Neutrophil (primary cell): ENCODE measurements around the gene CD81.

ENCODE experiments used
- H3K27ac ChIP-seq: fragments of 200-600 bp; sonication (generic); 2 replicates; pipeline ENCODE4 v1.5.1; 2016; ENCODE audit warnings: mild to moderate bottlenecking, moderate library complexity
- H3K27me3 ChIP-seq: fragments of 200-600 bp; sonication (generic); 2 replicates; pipeline ENCODE4 v1.6.0; 2016; ENCODE audit warnings: mild to moderate bottlenecking
- H3K36me3 ChIP-seq: fragments of 200-600 bp; sonication (generic); 2 replicates; pipeline ENCODE4 v1.5.1; 2017
- H3K4me1 ChIP-seq, 2 experiments: fragments of 200-600 bp in 1 of 2; sonication (generic) in 1 of 2; 1 replicate in 1 of 2; 2 replicates in 1 of 2; pipeline versions ENCODE4 v1.5.1 to v1.6.1; 2013 to 2016; ENCODE audit warnings: low read depth in 1 of 2, low read length in 1 of 2, mild to moderate bottlenecking in 1 of 2, moderate library complexity in 1 of 2; ENCODE audit not compliant: control insufficient read depth in 1 of 2, insufficient read depth in 1 of 2
- H3K4me3 ChIP-seq, 2 experiments: fragments of 200-600 bp in 1 of 2; sonication (generic) in 1 of 2; 1 replicate in 1 of 2; 2 replicates in 1 of 2; pipeline ENCODE4 v1.5.1; 2013 to 2016; ENCODE audit warnings: low read depth in 1 of 2, low read length in 1 of 2, mild to moderate bottlenecking in 1 of 2, moderate library complexity in 1 of 2
- H3K9me3 ChIP-seq: fragments of 200-600 bp; sonication (generic); 2 replicates; pipeline ENCODE4 v1.5.1; 2016
- CTCF ChIP-seq: fragments of 200-600 bp; sonication (generic); IDR thresholded peaks from 2 replicates; pipeline ENCODE4 v1.5.1; 2016; ENCODE audit warnings: antibody characterized with exemption

The CD81 gene

GRCh38 chr11:2367266-2368160 is 9.6 kb upstream of the CD81 start:
- Histone ChIP-seq H3K9me3 (no peaks in the 10 kb centered on the region), H3K4me1 (no peaks in the 10 kb centered on the region), H3K4me3 (no peak overlapping the region), H3K27ac (no peak overlapping the region), H3K36me3 (no peaks in the 10 kb centered on the region), H3K27me3 (peaks cover 24% of the 10 kb centered on the region)
- TF ChIP-seq CTCF: no peak

- Histone ChIP-seq H3K9me3 (no peaks in the 10 kb centered on the region), H3K27ac (no peak overlapping the region), H3K27me3 (peaks cover 16% of the 10 kb centered on the region), H3K36me3 (no peaks in the 10 kb centered on the region), H3K4me3 (no peak overlapping the region), H3K4me1 (no peaks in the 10 kb centered on the region)
- no peak for TF ChIP-seq CTCF
These were observed 8.8 kb upstream of the CD81 start for GRCh38 chr11:2368178-2368850.

- Histone ChIP-seq H3K27ac (no peak overlapping the region), H3K27me3 (peaks cover 16% of the 10 kb centered on the region), H3K36me3 (no peaks in the 10 kb centered on the region), H3K4me3 (no peak overlapping the region), H3K9me3 (no peaks in the 10 kb centered on the region), H3K4me1 (no peaks in the 10 kb centered on the region)
- TF ChIP-seq CTCF: no peak
These were observed 8.3 kb upstream of the CD81 start for GRCh38 chr11:2368851-2369180.

GRCh38 chr11:2369320-2369719 is 7.8 kb upstream of the CD81 start:
- Histone ChIP-seq H3K4me1 (no peaks in the 10 kb centered on the region), H3K36me3 (no peaks in the 10 kb centered on the region), H3K4me3 (no peak overlapping the region), H3K27ac (no peak overlapping the region), H3K9me3 (no peaks in the 10 kb centered on the region), H3K27me3 (peaks cover 16% of the 10 kb centered on the region)
- TF ChIP-seq CTCF: no peak

- no peak overlapping the region for H3K27ac ChIP-seq
- no peaks in the 10 kb centered on the region for H3K4me1 ChIP-seq
- no peak for TF ChIP-seq CTCF
- no peaks in the 10 kb centered on the region for H3K9me3 ChIP-seq
- no peak overlapping the region for H3K4me3 ChIP-seq
- peaks cover 16% of the 10 kb centered on the region for H3K27me3 ChIP-seq
- no peaks in the 10 kb centered on the region for H3K36me3 ChIP-seq
These were observed 7.2 kb upstream of the CD81 start for GRCh38 chr11:2369896-2370295.
